Measurements from ENCODE around the gene AP1AR.
"Not testable (repeated sequence)": the region's sequence is repeated elsewhere in the genome, so short reads cannot be mapped to it uniquely, and the experiment has no call there.

The AP1AR gene

DNA sequence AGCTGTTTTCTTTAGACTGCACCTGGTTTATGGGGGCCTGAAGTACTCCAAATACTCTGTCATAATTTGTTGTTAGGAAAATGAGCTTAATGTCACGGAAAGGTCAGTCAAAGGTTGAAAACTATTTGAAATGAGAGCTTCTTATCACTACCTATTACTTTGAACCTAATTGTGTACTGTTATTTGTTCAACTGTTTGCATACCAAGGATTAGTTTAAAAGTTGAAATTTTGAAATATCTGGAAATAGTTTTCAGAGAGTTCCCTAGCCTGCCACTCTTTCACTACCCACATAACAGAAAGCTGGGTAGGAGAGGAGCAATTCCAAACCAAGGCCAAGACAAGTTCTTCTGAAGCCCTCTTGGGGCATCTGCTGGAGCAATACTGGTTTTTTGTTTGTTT, 28.0 kb upstream of the AP1AR start:
- H3K4me3 ChIP-seq (ENCODE audit: low read depth, low read length): no peak overlapping the region
- H3K9me3 ChIP-seq (ENCODE audit: control insufficient read depth, insufficient read depth, low read length): no peaks in the 10 kb centered on the region
- peaks cover 5% of the 10 kb centered on the region for H3K4me1 ChIP-seq (ENCODE audit: control insufficient read depth, insufficient read depth, low read length)
- no peak overlapping the region for H3K9ac ChIP-seq (ENCODE audit: low read depth, low read length)
- no peaks in the 10 kb centered on the region for H3K27me3 ChIP-seq (ENCODE audit: control insufficient read depth, insufficient read depth, low read length)
- no peaks in the 10 kb centered on the region for H3K36me3 ChIP-seq (ENCODE audit: control insufficient read depth, insufficient read depth, low read length)

- Histone ChIP-seq H3K27me3 (ENCODE audit: control insufficient read depth, insufficient read depth, low read length) (no peaks in the 10 kb centered on the region), H3K9ac (ENCODE audit: low read depth, low read length) (no peak overlapping the region), H3K4me3 (ENCODE audit: low read depth, low read length) (no peak overlapping the region), H3K36me3 (ENCODE audit: control insufficient read depth, insufficient read depth, low read length) (no peaks in the 10 kb centered on the region), H3K9me3 (ENCODE audit: control insufficient read depth, insufficient read depth, low read length) (no peaks in the 10 kb centered on the region), H3K4me1 (ENCODE audit: control insufficient read depth, insufficient read depth, low read length) (peaks cover 5% of the 10 kb centered on the region)
Observed at GRCh38 chr4:112206431-112206830, 25.2 kb upstream of the AP1AR start.

DNA sequence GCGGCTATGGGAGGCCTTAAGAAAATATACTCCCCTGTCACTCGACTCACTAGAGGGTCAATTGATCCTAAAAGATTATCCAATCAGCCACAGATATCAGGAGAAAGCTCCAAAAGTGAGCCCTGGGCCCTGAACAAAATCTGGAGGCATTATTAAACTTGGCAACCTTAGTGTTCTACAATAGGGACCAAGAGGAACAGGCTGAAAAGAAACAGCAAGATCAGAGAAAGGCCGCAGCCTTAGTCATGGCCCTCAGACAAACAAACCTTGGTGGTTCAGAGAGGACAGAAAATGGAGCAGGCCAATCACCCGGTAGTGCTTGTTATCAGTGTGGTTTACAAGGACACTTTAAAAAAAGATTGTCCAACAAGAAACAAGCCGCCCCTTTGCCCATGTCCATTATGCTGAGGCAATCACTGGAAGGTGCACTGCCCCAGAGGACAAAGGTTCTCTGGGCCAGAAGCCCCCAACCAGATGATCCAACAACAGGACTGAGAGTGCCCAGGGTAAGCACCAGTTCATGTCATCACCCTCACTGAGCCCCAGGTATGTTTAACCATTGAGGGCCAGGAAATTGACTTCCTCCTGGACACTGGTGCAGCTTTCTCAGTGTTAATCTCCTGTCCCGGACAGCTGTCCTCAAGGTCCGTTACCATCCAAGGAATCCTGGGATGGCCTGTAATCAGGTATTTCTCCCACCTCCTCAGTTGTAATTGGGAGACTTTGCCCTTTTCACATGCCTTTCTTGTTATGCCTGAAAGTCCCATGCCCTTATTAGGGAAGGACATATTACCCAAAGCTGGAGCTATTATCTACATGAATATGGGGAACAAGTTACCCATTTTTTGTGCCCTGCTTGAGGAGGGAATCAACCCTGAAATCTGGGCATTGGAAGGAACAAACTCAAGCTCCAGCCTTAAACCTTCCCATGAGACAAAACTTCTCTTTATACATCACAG, 23.2 kb upstream of the AP1AR start:
- not testable (repeated sequence) for H3K36me3 ChIP-seq (ENCODE audit: control insufficient read depth, insufficient read depth, low read length); H3K4me1 ChIP-seq (ENCODE audit: control insufficient read depth, insufficient read depth, low read length); H3K27me3 ChIP-seq (ENCODE audit: control insufficient read depth, insufficient read depth, low read length); H3K9ac ChIP-seq (ENCODE audit: low read depth, low read length); H3K9me3 ChIP-seq (ENCODE audit: control insufficient read depth, insufficient read depth, low read length); H3K4me3 ChIP-seq (ENCODE audit: low read depth, low read length)

DNA sequence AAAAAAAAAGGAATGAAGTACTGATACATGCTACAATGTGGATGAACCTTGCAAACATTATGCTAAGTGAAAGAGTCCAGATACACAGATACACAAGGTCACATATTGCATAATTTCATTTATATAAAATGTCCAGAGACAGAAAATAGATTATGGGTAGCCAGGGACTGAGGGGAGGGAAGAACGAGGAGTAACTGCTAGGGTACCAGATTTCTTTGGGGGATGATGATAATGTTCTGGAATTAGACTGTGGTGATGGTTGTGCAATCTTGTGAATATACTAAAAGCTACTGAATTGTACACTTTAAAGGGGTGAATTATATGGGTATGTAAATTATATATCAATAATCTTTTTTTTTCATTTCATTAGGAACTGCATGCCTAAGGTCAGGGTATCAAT, 20.8 kb upstream of the AP1AR start:
- H3K4me3 ChIP-seq (ENCODE audit: low read depth, low read length): no peak overlapping the region
- H3K9ac ChIP-seq (ENCODE audit: low read depth, low read length): no peak overlapping the region
- H3K9me3 ChIP-seq (ENCODE audit: control insufficient read depth, insufficient read depth, low read length): no peaks in the 10 kb centered on the region
- H3K36me3 ChIP-seq (ENCODE audit: control insufficient read depth, insufficient read depth, low read length): no peaks in the 10 kb centered on the region
- H3K27me3 ChIP-seq (ENCODE audit: control insufficient read depth, insufficient read depth, low read length): no peaks in the 10 kb centered on the region
- no peaks in the 10 kb centered on the region for H3K4me1 ChIP-seq (ENCODE audit: control insufficient read depth, insufficient read depth, low read length)

- no peaks in the 10 kb centered on the region for H3K4me1 ChIP-seq (ENCODE audit: control insufficient read depth, insufficient read depth, low read length)
- no peaks in the 10 kb centered on the region for H3K36me3 ChIP-seq (ENCODE audit: control insufficient read depth, insufficient read depth, low read length)
- H3K4me3 ChIP-seq (ENCODE audit: low read depth, low read length): no peak overlapping the region
- no peak overlapping the region for H3K9ac ChIP-seq (ENCODE audit: low read depth, low read length)
- no peaks in the 10 kb centered on the region for H3K9me3 ChIP-seq (ENCODE audit: control insufficient read depth, insufficient read depth, low read length)
- H3K27me3 ChIP-seq (ENCODE audit: control insufficient read depth, insufficient read depth, low read length): no peaks in the 10 kb centered on the region
Observed at GRCh38 chr4:112213091-112213490, 18.5 kb upstream of the AP1AR start.

DNA sequence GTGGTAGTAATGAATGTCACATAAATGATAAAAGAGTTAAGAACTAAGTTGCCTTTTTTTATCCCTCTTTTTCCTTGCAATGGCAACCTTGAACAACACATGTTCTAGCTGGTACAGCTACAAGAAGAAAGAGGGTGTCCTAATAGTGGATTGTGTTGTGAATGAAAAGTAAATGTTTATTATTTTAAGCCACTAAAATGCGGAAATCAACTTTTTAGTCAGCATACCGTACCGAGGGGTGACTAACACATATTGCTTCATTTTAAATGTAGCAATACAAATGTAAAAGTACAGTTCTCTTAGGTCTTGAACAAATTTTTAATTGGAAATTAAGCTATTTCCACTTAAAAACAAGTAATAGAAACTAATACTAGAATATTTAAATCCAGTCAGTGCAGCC, 17.7 kb upstream of the AP1AR start:
- no peaks in the 10 kb centered on the region for H3K36me3 ChIP-seq (ENCODE audit: control insufficient read depth, insufficient read depth, low read length)
- H3K9me3 ChIP-seq (ENCODE audit: control insufficient read depth, insufficient read depth, low read length): no peaks in the 10 kb centered on the region
- no peaks in the 10 kb centered on the region for H3K4me1 ChIP-seq (ENCODE audit: control insufficient read depth, insufficient read depth, low read length)
- H3K4me3 ChIP-seq (ENCODE audit: low read depth, low read length): no peak overlapping the region
- H3K27me3 ChIP-seq (ENCODE audit: control insufficient read depth, insufficient read depth, low read length): no peaks in the 10 kb centered on the region
- no peak overlapping the region for H3K9ac ChIP-seq (ENCODE audit: low read depth, low read length)

- Histone ChIP-seq H3K9me3 (ENCODE audit: control insufficient read depth, insufficient read depth, low read length) (no peaks in the 10 kb centered on the region), H3K4me3 (ENCODE audit: low read depth, low read length) (no peak overlapping the region), H3K9ac (ENCODE audit: low read depth, low read length) (no peak overlapping the region), H3K36me3 (ENCODE audit: control insufficient read depth, insufficient read depth, low read length) (no peaks in the 10 kb centered on the region), H3K27me3 (ENCODE audit: control insufficient read depth, insufficient read depth, low read length) (no peaks in the 10 kb centered on the region), H3K4me1 (ENCODE audit: control insufficient read depth, insufficient read depth, low read length) (no peaks in the 10 kb centered on the region)
Observed at GRCh38 chr4:112214390-112215264, 17.0 kb upstream of the AP1AR start.

- Histone ChIP-seq H3K9ac (ENCODE audit: low read depth, low read length) (no peak overlapping the region), H3K4me1 (ENCODE audit: control insufficient read depth, insufficient read depth, low read length) (no peaks in the 10 kb centered on the region), H3K27me3 (ENCODE audit: control insufficient read depth, insufficient read depth, low read length) (no peaks in the 10 kb centered on the region), H3K4me3 (ENCODE audit: low read depth, low read length) (no peak overlapping the region), H3K36me3 (ENCODE audit: control insufficient read depth, insufficient read depth, low read length) (no peaks in the 10 kb centered on the region), H3K9me3 (ENCODE audit: control insufficient read depth, insufficient read depth, low read length) (peaks cover 3% of the 10 kb centered on the region)
Observed at GRCh38 chr4:112219826-112220366, 11.7 kb upstream of the AP1AR start.

DNA sequence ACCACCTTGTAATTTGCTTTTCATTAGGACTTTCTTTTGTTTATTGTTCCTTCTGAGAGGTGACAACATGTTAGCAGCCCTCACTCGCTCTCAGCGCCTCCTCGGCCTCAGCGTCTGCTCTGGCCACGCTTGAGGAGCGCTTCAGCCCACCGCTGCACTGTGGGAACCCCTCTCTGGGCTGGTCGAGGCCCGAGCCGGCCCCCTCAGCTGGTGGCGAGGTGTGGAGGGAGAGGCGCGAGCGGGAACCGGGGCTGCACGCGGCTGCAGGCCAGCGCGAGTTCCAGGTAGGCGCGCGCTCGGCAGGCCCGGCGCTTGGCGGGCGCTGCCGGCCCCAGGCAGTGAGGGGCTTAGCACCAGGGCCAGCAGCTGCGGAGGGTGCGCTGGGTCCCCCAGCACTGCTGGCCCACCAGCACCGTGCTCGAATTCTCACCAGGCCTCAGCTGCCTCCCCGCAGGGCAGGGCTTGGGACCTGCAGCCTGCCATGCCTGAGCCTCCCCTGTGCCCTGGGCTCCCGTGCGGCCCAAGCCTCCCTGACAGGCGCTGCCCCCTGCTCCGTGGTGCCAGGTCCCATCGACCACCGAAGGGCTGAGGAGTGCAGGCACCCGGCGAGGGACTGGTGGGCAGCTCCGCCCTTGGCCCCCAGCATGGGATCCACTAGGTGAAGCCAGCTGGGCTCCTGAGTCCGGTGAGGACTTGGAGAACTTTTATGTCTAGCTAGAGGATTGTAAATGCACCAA, 9.2 kb upstream of the AP1AR start:
- Histone ChIP-seq H3K36me3 (ENCODE audit: control insufficient read depth, insufficient read depth, low read length) (no peaks in the 10 kb centered on the region), H3K4me3 (ENCODE audit: low read depth, low read length) (no peak overlapping the region), H3K27me3 (ENCODE audit: control insufficient read depth, insufficient read depth, low read length) (no peaks in the 10 kb centered on the region), H3K4me1 (ENCODE audit: control insufficient read depth, insufficient read depth, low read length) (no peaks in the 10 kb centered on the region), H3K9me3 (ENCODE audit: control insufficient read depth, insufficient read depth, low read length) (peaks cover 3% of the 10 kb centered on the region), H3K9ac (ENCODE audit: low read depth, low read length) (no peak overlapping the region)

DNA sequence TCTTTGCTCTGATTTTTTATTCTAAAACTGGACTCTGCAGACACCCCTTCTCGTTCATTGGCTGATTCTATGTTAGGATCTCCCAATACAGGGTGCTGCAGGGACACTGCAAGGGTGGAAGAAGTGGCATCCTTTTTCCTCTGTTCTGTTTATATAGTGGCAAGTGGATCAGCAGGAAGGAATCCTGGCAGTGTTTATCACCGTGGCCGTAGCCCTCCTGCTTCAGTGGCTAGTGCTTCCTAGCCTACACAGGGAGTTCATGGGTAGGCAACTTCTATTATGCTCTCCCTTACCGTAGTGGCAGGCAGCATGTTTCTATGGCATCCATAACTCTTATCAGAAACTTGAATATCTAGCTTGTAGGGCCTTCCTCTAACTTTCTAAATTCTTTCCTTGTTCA, 6.4 kb upstream of the AP1AR start:
- no peak overlapping the region for H3K9ac ChIP-seq (ENCODE audit: low read depth, low read length)
- H3K27me3 ChIP-seq (ENCODE audit: control insufficient read depth, insufficient read depth, low read length): no peaks in the 10 kb centered on the region
- no peaks in the 10 kb centered on the region for H3K36me3 ChIP-seq (ENCODE audit: control insufficient read depth, insufficient read depth, low read length)
- H3K9me3 ChIP-seq (ENCODE audit: control insufficient read depth, insufficient read depth, low read length): peaks cover 3% of the 10 kb centered on the region
- no peaks in the 10 kb centered on the region for H3K4me1 ChIP-seq (ENCODE audit: control insufficient read depth, insufficient read depth, low read length)
- no peak overlapping the region for H3K4me3 ChIP-seq (ENCODE audit: low read depth, low read length)

All from iPS-15b (cell line).